ELR (cell line): ENCODE measurements around the gene EPN2.
"Not testable (repeated sequence)": the region's sequence is repeated elsewhere in the genome, so short reads cannot be mapped to it uniquely, and the experiment has no call there.

Experiments
- DNase-seq: peaks from one replicate; pipeline ENCODE4 v3.0.0-alpha.2; 2015; ENCODE audit warnings: low read depth

The EPN2 gene

GRCh38 chr17:19237139-19237388, at the start of gene EPN2:
Gene EPN2, plus strand, starts transcription at chr17:19237366. Its CDS starts 45,754 bp downstream, at chr17:19283120.
- DNase-seq: peak; percentile 61

GRCh38 chr17:19187883-19188869, 49.0 kb upstream of the EPN2 start:
- not testable (repeated sequence) for DNase-seq

- DNase-seq: not testable (repeated sequence)
These were observed 48.1 kb upstream of the EPN2 start for GRCh38 chr17:19188870-19189708.

- DNase-seq: not testable (repeated sequence)
These were observed 47.3 kb upstream of the EPN2 start for GRCh38 chr17:19189781-19190405.

- not testable (repeated sequence) for DNase-seq
These were observed 40.6 kb upstream of the EPN2 start for GRCh38 chr17:19196382-19197204.

GRCh38 chr17:19202448-19202847, 34.7 kb upstream of the EPN2 start:
- DNase-seq: not testable (repeated sequence)

- not testable (repeated sequence) for DNase-seq
These were observed 33.7 kb upstream of the EPN2 start for GRCh38 chr17:19203429-19203828.

- not testable (repeated sequence) for DNase-seq
These were observed 21.9 kb upstream of the EPN2 start for GRCh38 chr17:19215074-19215860.

- DNase-seq: not testable (repeated sequence)
These were observed 20.8 kb upstream of the EPN2 start for GRCh38 chr17:19216148-19216926.

GRCh38 chr17:19218914-19219313, 18.3 kb upstream of the EPN2 start:
- DNase-seq: not testable (repeated sequence)

GRCh38 chr17:19219384-19219783, 17.8 kb upstream of the EPN2 start:
- not testable (repeated sequence) for DNase-seq

- DNase-seq: not testable (repeated sequence)
These were observed 17.0 kb upstream of the EPN2 start for GRCh38 chr17:19220195-19220594.

GRCh38 chr17:19226610-19227588, 10.3 kb upstream of the EPN2 start:
- not testable (repeated sequence) for DNase-seq

GRCh38 chr17:19234676-19235075, 2.5 kb upstream of the EPN2 start:
- DNase-seq: not testable (repeated sequence)

- DNase-seq: not testable (repeated sequence)
These were observed 621 bp upstream of the EPN2 start for GRCh38 chr17:19236351-19237138.

GRCh38 chr17:19237389-19238166, 412 bp downstream of the EPN2 start:
- peak; percentile 65 for DNase-seq

- peak; percentile 58 for DNase-seq
These were observed 970 bp downstream of the EPN2 start for GRCh38 chr17:19238167-19238505.
